GM18517 (cell line): ENCODE data around the gene OR6K3.
"Not testable (repeated sequence)": the region's sequence is repeated elsewhere in the genome, so short reads cannot be mapped to it uniquely, and the experiment has no call there.

Source experiments
- ATAC-seq: cut with Tn5 transposase; IDR thresholded peaks from one replicate; pipeline ENCODE4 v1.9.1; 2021; ENCODE audit warnings: mild to moderate bottlenecking, moderate library complexity; ENCODE audit not compliant: unreplicated experiment

OR6K3 gene

GRCh38 chr1:158688343-158688742 is 32.2 kb downstream of the OR6K3 start:
- not testable (repeated sequence) for ATAC-seq

GRCh38 chr1:158687037-158687436 is 33.5 kb downstream of the OR6K3 start:
- ATAC-seq, result no peak

GRCh38 chr1:158686111-158687009 is 34.2 kb downstream of the OR6K3 start, which contains the start of gene SPTA1:
SPTA1 (minus strand) TSS chr1:158686715; CDS start chr1:158686517, 198 bp downstream.
- no peak for ATAC-seq

- ATAC-seq, result no peak
These were observed 35.4 kb downstream of the OR6K3 start for GRCh38 chr1:158685085-158685484.

- no peak for ATAC-seq
These were observed 38.9 kb downstream of the OR6K3 start for GRCh38 chr1:158681606-158682005.

- no peak for ATAC-seq
These were observed 41.2 kb downstream of the OR6K3 start for GRCh38 chr1:158679289-158679688.

GRCh38 chr1:158675563-158676323 is 44.8 kb downstream of the OR6K3 start:
- ATAC-seq, result no peak

- ATAC-seq, result no peak
These were observed 46.2 kb downstream of the OR6K3 start for GRCh38 chr1:158674302-158674701.
